ENCODE results near the gene AP1G2.

Gene AP1G2

GRCh38 chr14:23573384-23574015, 5.9 kb upstream of the AP1G2 start:
- Histone ChIP-seq H3K4me3 (ENCODE audit: low read depth, low read length) (no peak overlapping the region), H3K36me3 (ENCODE audit: control insufficient read depth, insufficient read depth, low read length) (no peaks in the 10 kb centered on the region), H3K27me3 (ENCODE audit: control insufficient read depth, insufficient read depth, low read length) (peaks cover 3% of the 10 kb centered on the region), H3K9ac (no peak overlapping the region), H2AFZ (no peak overlapping the region), H3K79me2 (no peaks in the 10 kb centered on the region), H3K4me2 (ENCODE audit: low read length) (no peak overlapping the region), H3K9me3 (ENCODE audit: control insufficient read depth, low read length) (no peaks in the 10 kb centered on the region), H3K27ac (no peak overlapping the region), H3K4me1 (peaks cover 13% of the 10 kb centered on the region)
- TF ChIP-seq, protein P1, sequence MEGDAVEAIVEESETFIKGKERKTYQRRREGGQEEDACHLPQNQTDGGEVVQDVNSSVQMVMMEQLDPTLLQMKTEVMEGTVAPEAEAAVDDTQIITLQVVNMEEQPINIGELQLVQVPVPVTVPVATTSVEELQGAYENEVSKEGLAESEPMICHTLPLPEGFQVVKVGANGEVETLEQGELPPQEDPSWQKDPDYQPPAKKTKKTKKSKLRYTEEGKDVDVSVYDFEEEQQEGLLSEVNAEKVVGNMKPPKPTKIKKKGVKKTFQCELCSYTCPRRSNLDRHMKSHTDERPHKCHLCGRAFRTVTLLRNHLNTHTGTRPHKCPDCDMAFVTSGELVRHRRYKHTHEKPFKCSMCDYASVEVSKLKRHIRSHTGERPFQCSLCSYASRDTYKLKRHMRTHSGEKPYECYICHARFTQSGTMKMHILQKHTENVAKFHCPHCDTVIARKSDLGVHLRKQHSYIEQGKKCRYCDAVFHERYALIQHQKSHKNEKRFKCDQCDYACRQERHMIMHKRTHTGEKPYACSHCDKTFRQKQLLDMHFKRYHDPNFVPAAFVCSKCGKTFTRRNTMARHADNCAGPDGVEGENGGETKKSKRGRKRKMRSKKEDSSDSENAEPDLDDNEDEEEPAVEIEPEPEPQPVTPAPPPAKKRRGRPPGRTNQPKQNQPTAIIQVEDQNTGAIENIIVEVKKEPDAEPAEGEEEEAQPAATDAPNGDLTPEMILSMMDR (IDR thresholded peaks at IDR 0.05): no peak

DNA sequence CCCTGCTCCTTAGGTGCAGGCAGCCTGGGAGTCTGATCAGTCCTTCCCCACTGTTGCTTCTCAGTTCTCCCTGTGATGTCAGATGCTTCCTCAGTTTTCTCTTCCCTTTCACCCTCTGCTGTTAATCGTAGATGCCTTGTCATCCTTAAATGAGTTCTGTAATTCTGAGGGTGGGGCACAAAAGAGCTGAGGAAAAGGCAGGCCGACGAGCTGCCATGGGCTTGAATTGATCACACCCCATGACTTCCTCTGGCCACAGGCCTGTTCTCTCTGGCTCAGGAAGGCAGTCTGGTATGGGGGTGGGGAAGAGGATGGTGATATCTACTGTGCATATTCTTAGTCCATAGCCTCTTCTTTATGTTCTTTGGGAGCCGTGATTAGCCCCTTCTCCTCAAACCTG, 5.2 kb upstream of the AP1G2 start:
- TF ChIP-seq, protein P1 (IDR thresholded peaks at IDR 0.05): no peak
- H3K4me1 ChIP-seq: peaks cover 18% of the 10 kb centered on the region
- H3K9ac ChIP-seq: no peak overlapping the region
- no peak overlapping the region for H3K27ac ChIP-seq
- no peak overlapping the region for H2AFZ ChIP-seq
- no peak overlapping the region for H3K4me2 ChIP-seq (ENCODE audit: low read length)
- no peak overlapping the region for H3K4me3 ChIP-seq (ENCODE audit: low read depth, low read length)
- no peaks in the 10 kb centered on the region for H3K36me3 ChIP-seq (ENCODE audit: control insufficient read depth, insufficient read depth, low read length)
- no peaks in the 10 kb centered on the region for H3K79me2 ChIP-seq
- no peaks in the 10 kb centered on the region for H3K9me3 ChIP-seq (ENCODE audit: control insufficient read depth, low read length)
- H3K27me3 ChIP-seq (ENCODE audit: control insufficient read depth, insufficient read depth, low read length): peaks cover 3% of the 10 kb centered on the region

DNA sequence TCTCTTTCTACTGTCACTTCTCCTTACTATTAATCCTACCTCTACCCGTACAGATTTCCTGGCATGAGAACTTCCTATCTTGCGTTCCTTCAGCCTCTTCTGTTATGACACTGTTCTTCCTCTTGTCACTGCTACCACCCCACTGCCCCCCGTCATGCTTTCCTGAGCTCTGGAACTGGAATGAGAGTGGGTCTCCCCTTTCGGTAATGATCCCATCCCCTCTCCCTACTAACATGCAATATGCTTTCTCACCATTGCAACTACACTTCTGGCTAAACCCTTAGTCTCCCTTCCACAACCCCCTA, 4.9 kb upstream of the AP1G2 start:
- Histone ChIP-seq H3K9me3 (ENCODE audit: control insufficient read depth, low read length) (no peaks in the 10 kb centered on the region), H3K4me3 (ENCODE audit: low read depth, low read length) (no peak overlapping the region), H3K4me2 (ENCODE audit: low read length) (no peak overlapping the region), H3K79me2 (no peaks in the 10 kb centered on the region), H3K27me3 (ENCODE audit: control insufficient read depth, insufficient read depth, low read length) (no peaks in the 10 kb centered on the region), H3K27ac (no peak overlapping the region), H3K4me1 (peaks cover 18% of the 10 kb centered on the region), H2AFZ (no peak overlapping the region), H3K36me3 (ENCODE audit: control insufficient read depth, insufficient read depth, low read length) (no peaks in the 10 kb centered on the region), H3K9ac (no peak overlapping the region)
- TF ChIP-seq, protein P1 (IDR thresholded peaks at IDR 0.05): no peak

GRCh38 chr14:23571701-23572523, 4.3 kb upstream of the AP1G2 start:
- H3K4me1 ChIP-seq: peaks cover 18% of the 10 kb centered on the region
- H3K9ac ChIP-seq: no peak overlapping the region
- H3K9me3 ChIP-seq (ENCODE audit: control insufficient read depth, low read length): no peaks in the 10 kb centered on the region
- H3K79me2 ChIP-seq: no peaks in the 10 kb centered on the region
- TF ChIP-seq, protein P1 (IDR thresholded peaks at IDR 0.05): no peak
- no peak overlapping the region for H2AFZ ChIP-seq
- no peak overlapping the region for H3K4me3 ChIP-seq (ENCODE audit: low read depth, low read length)
- H3K36me3 ChIP-seq (ENCODE audit: control insufficient read depth, insufficient read depth, low read length): no peaks in the 10 kb centered on the region
- H3K4me2 ChIP-seq (ENCODE audit: low read length): no peak overlapping the region
- no peak overlapping the region for H3K27ac ChIP-seq
- no peaks in the 10 kb centered on the region for H3K27me3 ChIP-seq (ENCODE audit: control insufficient read depth, insufficient read depth, low read length)
